NCI-H69 (cell line): Measurements from ENCODE around the gene DLGAP1.
A peak's percentile ranks its signal among the peaks of the same experiment; 100 is the strongest.
"Not testable (repeated sequence)": the region's sequence is repeated elsewhere in the genome, so short reads cannot be mapped to it uniquely, and the experiment has no call there.

ENCODE experiments used
- DNase-seq: peaks from one replicate; lab custom pipeline; 2025; lab: John Stamatoyannopoulos, UW

The DLGAP1 gene

DNA sequence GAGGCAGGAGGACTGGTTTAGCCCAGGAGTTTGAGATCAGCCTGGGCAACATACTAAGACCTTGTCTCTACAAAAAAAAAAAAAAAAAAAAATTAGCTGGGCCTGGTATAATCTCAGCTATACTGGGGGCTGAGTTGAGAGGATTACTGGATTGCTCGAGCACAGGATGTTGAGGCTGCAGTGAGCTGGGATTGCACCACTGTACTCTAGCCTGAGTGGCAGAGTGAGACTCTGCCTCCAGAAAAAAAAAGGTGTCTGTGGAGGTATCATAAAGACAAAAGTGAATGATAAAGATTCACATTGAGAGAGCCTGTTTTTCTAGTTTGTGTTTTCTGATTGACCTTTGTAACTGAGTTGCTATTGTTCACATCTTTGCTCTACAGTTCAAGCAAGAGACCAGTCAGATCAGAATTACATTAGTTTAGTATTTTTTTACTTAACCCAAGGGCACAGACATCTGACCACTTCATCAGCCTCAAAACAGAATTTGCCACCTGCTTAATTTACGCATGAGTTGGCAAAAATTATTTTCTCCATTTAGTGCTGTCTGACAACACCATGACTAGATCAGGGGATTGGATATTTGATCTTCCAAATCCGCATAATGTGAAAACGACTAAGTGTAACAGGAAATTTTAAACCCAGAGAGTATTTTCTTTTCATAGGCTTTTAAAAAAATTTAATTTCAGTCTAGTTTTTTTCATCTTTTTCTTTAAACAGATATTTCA, 734.1 kb downstream of the DLGAP1 start:
- DNase-seq: peak; percentile 85

DNA sequence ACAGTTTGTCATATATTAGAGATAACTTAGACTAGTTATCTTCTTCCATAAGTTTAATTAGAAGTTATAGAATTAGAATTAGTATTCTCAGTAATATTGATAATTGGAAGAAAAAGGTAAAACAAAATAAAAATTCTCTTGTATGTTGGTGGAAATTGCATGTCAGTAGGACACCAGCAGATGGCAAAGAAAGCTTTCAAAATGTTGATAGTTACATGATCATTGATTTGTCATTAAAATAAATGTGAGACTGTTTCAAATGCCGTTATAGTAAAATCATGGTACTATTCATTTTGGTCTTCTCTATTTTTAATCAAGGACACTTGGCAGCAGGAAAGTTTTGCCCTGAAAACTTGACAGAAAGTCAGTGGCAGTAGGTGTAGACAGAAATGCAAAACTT, 734.9 kb downstream of the DLGAP1 start:
- DNase-seq: no peak

DNA sequence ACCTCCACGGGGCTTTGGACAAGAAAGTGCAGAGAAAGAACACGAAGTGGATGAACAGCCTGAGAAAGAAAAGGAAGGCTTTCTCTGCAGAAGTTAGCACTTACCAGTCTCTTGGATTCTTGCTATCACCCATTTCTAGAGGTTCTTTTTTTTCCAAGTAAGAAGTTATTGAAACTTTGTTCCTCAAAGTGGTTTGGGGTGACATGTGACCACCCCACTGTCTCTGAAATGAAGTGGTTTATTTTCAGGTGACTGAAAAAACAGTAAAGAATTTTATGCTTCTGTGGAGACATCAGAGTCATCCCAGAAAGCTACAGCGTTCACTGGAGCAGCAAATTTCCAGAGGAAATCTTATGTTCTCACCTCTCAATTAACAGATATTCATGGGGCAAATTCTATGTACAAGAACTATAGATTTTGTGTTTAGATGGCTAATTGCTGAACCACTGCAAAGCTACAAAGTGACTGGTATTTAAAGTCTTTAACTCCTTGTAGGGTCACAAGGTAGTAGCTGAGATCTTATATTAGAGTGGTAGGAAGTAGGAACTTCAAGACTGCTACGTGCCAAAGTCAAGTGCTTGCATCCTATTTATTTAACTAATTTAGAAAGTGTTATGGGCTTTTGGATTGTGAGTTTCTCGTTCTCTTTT, 737.6 kb downstream of the DLGAP1 start:
- no peak for DNase-seq

DNA sequence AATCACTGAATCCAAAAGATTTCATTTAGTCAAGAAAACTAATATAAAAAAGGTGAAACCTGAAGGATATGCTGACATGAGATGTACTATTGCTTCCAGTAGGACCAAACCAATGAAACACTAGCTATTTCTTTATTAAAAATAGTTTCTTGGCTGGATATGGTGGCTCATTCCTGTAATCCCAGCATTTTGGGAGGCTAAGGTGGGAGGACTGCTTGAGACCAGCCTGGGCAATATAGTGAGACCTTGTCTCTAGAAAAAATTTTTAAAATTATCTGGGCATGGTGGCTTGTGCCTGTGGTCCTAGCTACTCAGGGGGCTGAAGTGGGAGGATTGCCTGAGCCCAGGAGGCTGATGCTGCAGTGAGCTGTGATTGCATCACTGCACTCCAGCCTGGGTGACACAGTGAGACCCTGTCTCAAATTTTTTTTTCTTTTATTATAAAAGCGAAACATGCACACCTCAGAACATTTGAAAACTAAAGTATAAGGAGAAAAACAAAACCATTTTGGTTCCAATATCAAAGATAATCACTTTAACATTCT, 738.9 kb downstream of the DLGAP1 start:
- DNase-seq: peak; percentile 32

DNA sequence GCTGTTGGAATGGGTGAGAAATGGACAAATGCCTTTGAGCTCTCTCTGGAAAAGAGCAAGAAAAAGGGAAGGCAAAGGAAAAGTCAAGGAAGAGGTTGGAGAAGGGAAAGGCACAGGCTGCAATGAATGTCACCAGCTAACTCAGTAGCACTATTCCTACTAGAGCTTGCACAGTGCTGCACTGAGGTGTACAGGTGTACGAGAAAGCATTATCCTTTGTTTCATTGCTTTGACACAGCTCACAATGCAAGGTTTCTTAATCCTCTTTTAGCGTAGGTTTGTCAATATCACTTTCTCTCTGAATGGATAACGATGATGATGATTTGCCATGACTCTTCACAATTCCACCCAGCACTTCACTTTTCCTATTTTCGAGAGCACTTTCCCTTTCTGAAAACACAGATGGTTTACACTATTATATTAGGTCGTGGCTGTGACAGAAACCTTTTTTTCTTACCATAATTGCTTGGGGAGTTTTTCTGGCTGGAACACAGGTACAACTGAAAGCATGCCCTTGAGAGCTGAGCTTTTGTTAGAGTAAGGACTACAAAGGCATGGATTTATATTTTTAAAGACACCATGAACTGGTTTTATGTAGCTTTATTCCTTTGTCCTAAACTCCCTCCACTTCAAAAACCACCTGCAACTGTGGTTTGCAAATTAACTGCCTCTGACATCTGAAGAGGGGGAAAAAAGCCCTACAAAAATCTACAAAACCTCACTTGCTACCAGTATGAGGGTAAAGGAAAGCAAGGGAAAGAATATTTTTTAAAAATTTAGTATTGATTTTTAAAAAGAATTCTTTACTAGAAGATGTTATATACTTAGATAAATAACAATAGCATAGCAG, 739.7 kb downstream of the DLGAP1 start:
- DNase-seq: peak; percentile 85

- DNase-seq: no peak
Observed at GRCh38 chr18:3713708-3714107, 741.4 kb downstream of the DLGAP1 start.

GRCh38 chr18:3713166-3713565, 741.9 kb downstream of the DLGAP1 start:
- DNase-seq: no peak

GRCh38 chr18:3712491-3712890, 742.6 kb downstream of the DLGAP1 start:
- peak; percentile 24 for DNase-seq

- DNase-seq: peak; percentile 89
Observed at GRCh38 chr18:3710712-3711301, 744.3 kb downstream of the DLGAP1 start.

GRCh38 chr18:3709205-3709604, 745.9 kb downstream of the DLGAP1 start:
- DNase-seq: no peak

DNA sequence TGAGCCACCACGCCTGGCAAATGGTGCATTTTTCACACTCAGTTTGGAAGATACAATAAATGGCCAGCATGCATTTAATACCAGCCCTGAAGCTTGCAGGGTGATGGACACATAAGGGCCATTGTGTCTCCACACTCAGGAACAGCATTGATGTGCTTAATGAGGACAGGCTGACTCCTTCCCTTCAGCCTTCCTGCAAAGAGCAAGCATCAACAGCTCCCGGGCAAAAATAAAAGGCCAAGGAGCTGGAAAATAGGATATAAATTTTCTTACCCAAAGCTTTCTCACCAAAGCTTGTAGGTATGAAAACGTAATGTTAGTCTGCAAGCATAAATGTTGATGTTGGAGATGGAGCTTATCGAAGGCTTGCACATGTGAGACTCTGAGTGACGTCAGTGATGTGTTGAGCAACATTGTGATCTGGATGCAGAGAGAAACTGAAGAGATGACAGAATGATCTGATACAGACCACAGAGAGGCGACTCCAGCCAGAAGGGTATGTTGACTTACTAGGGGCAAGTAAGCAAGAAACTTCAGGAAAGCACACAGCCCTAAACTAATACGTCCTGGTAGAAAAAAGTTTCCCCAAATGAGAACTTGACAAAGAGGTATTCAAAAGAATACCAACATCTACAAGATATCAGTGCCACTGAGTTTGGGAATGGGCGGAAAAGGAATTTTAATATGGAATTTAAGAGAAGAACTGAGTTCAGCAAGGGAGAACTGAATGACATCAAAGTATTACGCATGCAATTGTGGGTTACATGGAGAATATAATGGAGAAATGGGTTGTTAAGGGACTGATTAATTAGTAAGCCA, 748.6 kb downstream of the DLGAP1 start:
- no peak for DNase-seq

DNA sequence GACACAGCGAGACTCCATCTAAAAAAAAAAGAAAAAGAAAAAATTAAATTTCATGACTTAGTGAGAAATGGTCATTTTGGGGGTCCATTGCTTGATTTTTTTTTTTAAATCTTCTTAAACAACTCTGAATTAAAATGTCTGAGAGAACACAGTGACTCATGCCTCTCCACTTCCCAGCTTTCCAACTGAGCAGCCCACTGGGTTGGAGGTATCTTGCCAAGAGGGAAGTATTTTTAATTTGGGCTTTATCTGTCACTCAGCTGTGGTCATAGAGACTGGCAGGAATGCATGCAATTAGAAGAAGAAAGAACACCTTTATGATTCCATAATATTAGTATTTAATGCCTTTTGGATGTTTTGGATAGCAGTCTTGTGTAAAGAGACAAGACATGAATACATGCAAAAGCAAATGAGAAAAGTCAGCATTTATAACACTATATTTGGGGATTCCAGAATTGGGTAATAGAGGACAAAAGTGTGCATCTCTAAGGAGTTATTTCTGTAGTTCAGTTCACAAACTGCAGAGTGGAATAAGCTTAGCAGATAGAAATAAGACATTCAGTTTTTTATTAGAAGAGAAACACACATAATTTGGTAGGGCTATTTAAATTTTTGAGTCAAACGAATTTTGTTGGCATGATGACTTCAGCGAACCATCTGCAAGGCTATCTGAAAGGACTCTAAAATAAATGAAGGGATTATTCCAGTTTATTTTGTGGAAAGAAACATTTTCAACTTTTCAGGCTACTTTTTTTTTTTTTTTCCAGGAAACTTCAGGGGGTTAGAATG, 750.4 kb downstream of the DLGAP1 start:
- peak; percentile 54 for DNase-seq

DNA sequence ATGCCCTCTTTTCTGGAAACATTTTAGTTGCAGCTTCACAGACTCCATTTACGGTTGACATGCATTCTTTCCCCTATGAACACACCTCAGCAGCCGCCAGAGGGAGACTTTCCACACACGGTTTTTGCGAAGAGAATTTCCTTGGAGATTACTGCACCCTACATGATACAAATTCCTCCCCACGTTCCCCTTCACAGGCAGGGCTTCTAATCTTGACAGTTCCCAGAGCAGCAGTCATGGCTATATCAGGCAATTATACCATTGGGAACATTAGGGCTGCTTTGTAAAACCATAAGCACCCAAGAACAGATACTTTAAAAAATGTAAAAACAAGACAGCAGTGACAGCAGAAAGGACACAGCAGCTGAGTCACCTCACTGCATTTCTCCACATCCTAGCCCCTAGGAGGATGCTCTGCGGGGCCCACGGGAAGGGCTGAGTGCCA, 751.4 kb downstream of the DLGAP1 start:
- DNase-seq: peak; percentile 84

GRCh38 chr18:3699707-3700567, 755.2 kb downstream of the DLGAP1 start:
- not testable (repeated sequence) for DNase-seq

GRCh38 chr18:3694030-3694778, 760.9 kb downstream of the DLGAP1 start:
- DNase-seq: not testable (repeated sequence)

- peak; percentile 73 for DNase-seq
Observed at GRCh38 chr18:3693410-3693809, 761.7 kb downstream of the DLGAP1 start.

DNA sequence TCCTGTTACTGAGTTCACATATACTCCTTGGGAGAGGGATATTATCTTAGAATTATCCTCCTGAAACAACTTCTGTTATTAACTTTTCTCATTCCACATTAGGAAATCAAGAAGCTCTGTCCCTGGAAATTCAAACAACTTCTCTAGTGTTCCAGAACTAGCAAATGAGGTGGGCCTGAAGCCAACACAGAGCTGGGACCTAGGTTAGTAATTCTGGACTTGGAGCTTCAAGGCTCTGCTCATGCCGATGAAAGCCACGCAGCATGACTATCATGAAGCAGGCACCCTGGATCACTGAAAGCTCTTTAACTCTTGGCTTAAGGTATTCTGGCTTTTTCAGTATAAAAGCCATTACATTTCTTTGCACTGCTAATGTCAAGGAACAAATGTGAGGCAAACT, 762.4 kb downstream of the DLGAP1 start:
- peak; percentile 88 for DNase-seq

- DNase-seq: peak; percentile 100
Observed at GRCh38 chr18:3692113-3692621, 762.9 kb downstream of the DLGAP1 start.
